Breast epithelium (tissue), 3 donors: ENCODE measurements around the gene LGALS3BP.

Experiments
- CTCF ChIP-seq, 3 donors: fragments of 450-650 bp; IDR thresholded peaks; one replicate each; pipeline ENCODE4 v1.5.1; 2016 to 2017; ENCODE audit warnings: antibody characterized with exemption in 3 of 3, mild to moderate bottlenecking in 3 of 3, moderate library complexity in 3 of 3
- POLR2A ChIP-seq: fragments of 450-650 bp; IDR thresholded peaks from one replicate; pipeline ENCODE4 v1.6.1; 2016; ENCODE audit warnings: antibody characterized with exemption, mild to moderate bottlenecking, moderate library complexity

- TF ChIP-seq CTCF (IDR thresholded peaks at IDR 0.05) (no peak), POLR2A (no peak)
These were observed 12.7 kb downstream of the LGALS3BP start for GRCh38 chr17:78966910-78967600.
